ENCODE data around the gene RAB27A. TPM values are rescaled to one million over a fixed set of nuclear protein-coding genes. Genes with fewer than 3 reads are reported as not detected.

Gene RAB27A
- total RNA-seq, 1 experiment from 2014 or later = 8.7 TPM

- H3K9me3 ChIP-seq = no peaks in the 10 kb centered on the region
- Mint-ChIP-seq H3K9me3 (ENCODE audit: unreplicated experiment) (no peaks in the 10 kb centered on the region), H3K27ac (ENCODE audit: unreplicated experiment) (no peak overlapping the region), H3K4me3 (ENCODE audit: unreplicated experiment) (no peak overlapping the region), H3K36me3 (ENCODE audit: insufficient read depth, unreplicated experiment) (no peaks in the 10 kb centered on the region), H3K4me1 (ENCODE audit: low read depth, unreplicated experiment) (peaks cover 6% of the 10 kb centered on the region), H3K27me3 (ENCODE audit: insufficient read depth, unreplicated experiment) (no peaks in the 10 kb centered on the region)
- DNase-seq = no peak
- no peaks in the 10 kb centered on the region for H3K4me1 ChIP-seq
- POLR2A ChIA-PET = no interaction called here
- intact Hi-C loops (cut with micrococcal nuclease; ENCODE audit: unreplicated experiment) = no loop called here
- H3K36me3 ChIP-seq (ENCODE audit: control insufficient read depth, insufficient read depth, low read length) = no peaks in the 10 kb centered on the region
- CTCF ChIA-PET = no interaction called here
- no peak for TF ChIP-seq CTCF (IDR thresholded peaks at IDR 0.05; ENCODE audit: insufficient read depth in 1 of 2, low read depth in 1 of 2, low read length in 1 of 2, severe bottlenecking in 1 of 2, unreplicated experiment in 1 of 2)
- BruUV-seq (replicated peaks) = no TSS peak
- H3K4me3 ChIP-seq (ENCODE audit: low read depth, low read length) = no peak overlapping the region
- no peaks in the 10 kb centered on the region for H3K27me3 ChIP-seq (replicated peaks; ENCODE audit: control insufficient read depth, insufficient read depth, low read length)
Observed at GRCh38 chr15:55240125-55240760, 49.4 kb downstream of the RAB27A start.

DNA sequence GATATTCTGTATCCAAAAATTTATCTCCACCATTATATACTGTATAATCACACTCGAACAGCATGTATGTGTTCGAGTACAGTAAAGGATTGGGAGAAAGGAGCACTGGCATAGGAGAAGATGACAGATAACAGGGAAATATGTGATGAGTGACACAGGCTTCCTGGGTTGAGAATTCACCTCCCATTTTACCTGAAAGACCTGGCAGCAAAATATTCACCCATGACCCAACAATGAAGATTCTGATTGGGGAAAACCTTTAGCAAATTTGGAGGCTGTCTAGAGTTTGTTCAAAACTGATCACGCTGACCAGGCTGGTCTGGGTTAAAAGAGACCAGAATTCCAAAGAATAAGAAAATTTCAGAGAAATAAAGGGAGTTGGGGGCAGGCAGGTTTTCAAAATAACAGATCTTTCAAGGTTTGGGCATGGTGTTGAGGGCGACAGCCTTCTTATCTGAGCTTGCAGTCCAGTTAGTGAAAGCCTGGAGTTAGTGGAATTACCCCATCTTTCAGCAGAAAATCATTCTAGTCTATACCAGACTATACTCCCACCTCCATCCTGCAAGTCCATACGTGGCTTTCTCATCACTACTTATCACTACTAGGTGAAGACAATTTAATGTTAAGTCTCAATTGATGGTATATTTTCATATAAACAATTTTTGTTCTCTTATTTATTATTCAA is 50.0 kb downstream of the RAB27A start:
- intact Hi-C loops (cut with micrococcal nuclease; ENCODE audit: unreplicated experiment) = no loop called here
- peaks cover 2% of the 10 kb centered on the region for H3K4me1 ChIP-seq
- DNase-seq = no peak
- H3K4me3 ChIP-seq (ENCODE audit: low read depth, low read length) = no peak overlapping the region
- ChIA-PET POLR2A (no interaction called here), CTCF (no interaction called here)
- no peaks in the 10 kb centered on the region for H3K27me3 Mint-ChIP-seq (ENCODE audit: insufficient read depth, unreplicated experiment)
- no TSS peak for BruUV-seq (replicated peaks)
- TF ChIP-seq CTCF (IDR thresholded peaks at IDR 0.05; ENCODE audit: insufficient read depth in 1 of 2, low read depth in 1 of 2, low read length in 1 of 2, severe bottlenecking in 1 of 2, unreplicated experiment in 1 of 2) = no peak
- H3K27ac Mint-ChIP-seq (ENCODE audit: unreplicated experiment) = no peak overlapping the region
- H3K9me3 Mint-ChIP-seq (ENCODE audit: unreplicated experiment) = no peaks in the 10 kb centered on the region
- no peaks in the 10 kb centered on the region for H3K27me3 ChIP-seq (replicated peaks; ENCODE audit: control insufficient read depth, insufficient read depth, low read length)
- H3K36me3 Mint-ChIP-seq (ENCODE audit: insufficient read depth, unreplicated experiment) = no peaks in the 10 kb centered on the region
- no peaks in the 10 kb centered on the region for H3K9me3 ChIP-seq
- peaks cover 8% of the 10 kb centered on the region for H3K4me1 Mint-ChIP-seq (ENCODE audit: low read depth, unreplicated experiment)
- H3K4me3 Mint-ChIP-seq (ENCODE audit: unreplicated experiment) = no peak overlapping the region
- no peaks in the 10 kb centered on the region for H3K36me3 ChIP-seq (ENCODE audit: control insufficient read depth, insufficient read depth, low read length)

- ChIA-PET CTCF (no interaction called here), POLR2A (no interaction called here)
- H3K4me1 Mint-ChIP-seq (ENCODE audit: low read depth, unreplicated experiment) = peaks cover 15% of the 10 kb centered on the region
- H3K4me1 ChIP-seq = peaks cover 9% of the 10 kb centered on the region
- intact Hi-C loops (cut with micrococcal nuclease; ENCODE audit: unreplicated experiment) = no loop called here
- no peak overlapping the region for H3K4me3 Mint-ChIP-seq (ENCODE audit: unreplicated experiment)
- H3K9me3 ChIP-seq = no peaks in the 10 kb centered on the region
- no peak overlapping the region for H3K4me3 ChIP-seq (ENCODE audit: low read depth, low read length)
- no peaks in the 10 kb centered on the region for H3K27me3 ChIP-seq (replicated peaks; ENCODE audit: control insufficient read depth, insufficient read depth, low read length)
- BruUV-seq (replicated peaks) = no TSS peak
- no peak for DNase-seq
- no peaks in the 10 kb centered on the region for H3K36me3 Mint-ChIP-seq (ENCODE audit: insufficient read depth, unreplicated experiment)
- no peaks in the 10 kb centered on the region for H3K36me3 ChIP-seq (ENCODE audit: control insufficient read depth, insufficient read depth, low read length)
- no peak for TF ChIP-seq CTCF (IDR thresholded peaks at IDR 0.05; ENCODE audit: insufficient read depth in 1 of 2, low read depth in 1 of 2, low read length in 1 of 2, severe bottlenecking in 1 of 2, unreplicated experiment in 1 of 2)
- no peaks in the 10 kb centered on the region for H3K9me3 Mint-ChIP-seq (ENCODE audit: unreplicated experiment)
- no peak overlapping the region for H3K27ac Mint-ChIP-seq (ENCODE audit: unreplicated experiment)
- no peaks in the 10 kb centered on the region for H3K27me3 Mint-ChIP-seq (ENCODE audit: insufficient read depth, unreplicated experiment)
Observed at GRCh38 chr15:55238877-55239276, 50.7 kb downstream of the RAB27A start.
